Thymus (tissue), 11 donors: Measurements from ENCODE around the gene PDE9A. TPM values are rescaled to one million over a fixed set of nuclear protein-coding genes. Genes with fewer than 3 reads are reported as not detected.

ENCODE experiments used
- DNase-seq, 9 donors: peaks; one replicate each; pipeline ENCODE4 v3.0.0-alpha.2; 2013; ENCODE audit warnings: low spot score in 9 of 9, low read depth in 6 of 9, missing footprints in 1 of 9
- H3K27ac ChIP-seq, 2 donors: one replicate each; pipeline ENCODE4 v1.5.1; 2013; ENCODE audit warnings: control low read depth in 1 of 2, low read depth in 1 of 2, low read length in 1 of 2, mild to moderate bottlenecking in 1 of 2, moderate library complexity in 1 of 2
- H3K27me3 ChIP-seq, 2 donors: one replicate each; pipeline ENCODE4 v1.5.1; 2013; ENCODE audit warnings: low read length in 1 of 2; ENCODE audit not compliant: control insufficient read depth in 2 of 2, insufficient read depth in 1 of 2
- H3K36me3 ChIP-seq, 2 donors: one replicate each; pipeline ENCODE4 v1.5.1; 2013; ENCODE audit warnings: low read length in 1 of 2, mild to moderate bottlenecking in 1 of 2, moderate library complexity in 1 of 2; ENCODE audit not compliant: control insufficient read depth in 2 of 2, insufficient read depth in 2 of 2
- H3K4me1 ChIP-seq, 2 donors: one replicate each; pipeline ENCODE4 v1.5.1; 2013; ENCODE audit warnings: low read length in 2 of 2; ENCODE audit not compliant: control insufficient read depth in 2 of 2, insufficient read depth in 2 of 2
- H3K4me3 ChIP-seq, 2 donors: one replicate each; pipeline ENCODE4 v1.5.1; 2013; ENCODE audit warnings: low read length in 2 of 2, control low read depth in 1 of 2, mild to moderate bottlenecking in 1 of 2
- H3K9me3 ChIP-seq, 2 donors: one replicate each; pipeline ENCODE4 v1.5.1; 2013; ENCODE audit warnings: low read length in 1 of 2, mild to moderate bottlenecking in 1 of 2; ENCODE audit not compliant: control insufficient read depth in 2 of 2, insufficient read depth in 1 of 2
- WGBS: extraction: QIAGEN DNeasy Blood & Tissue Kit; methylation state at CpG from one replicate; pipeline ENCODE4 v1.1.7; 2013; 5-methylcytosine and 5-hydroxymethylcytosine counted together
- polyA plus RNA-seq: library from polyadenylated mRNA; stranded (reverse); fragments of 200-250 nt; gene quantifications from one replicate; pipeline ENCODE4 v1.2.3, GENCODE V29; 2013
- total RNA-seq: library from RNA; stranded (reverse); fragments of 120-200 nt; gene quantifications from one replicate; pipeline ENCODE4 v1.2.4, GENCODE V29; 2013
- donor health status: healthy.

The PDE9A gene
- total and polyA plus RNA-seq, 2 donors: 8.2 to 14.5 TPM

- peaks cover 0 to 6% of the 10 kb centered on the region in 2 donors for H3K9me3 ChIP-seq
- peaks cover 18 to 55% of the 10 kb centered on the region in 2 donors for H3K4me1 ChIP-seq
- DNase-seq: no peak
- peaks cover 2 to 19% of the 10 kb centered on the region in 2 donors for H3K27me3 ChIP-seq
- 98% methylated on average over 28 of the region's 28 CpGs for WGBS
- H3K27ac ChIP-seq: no peak overlapping the region
- no peaks in the 10 kb centered on the region for H3K36me3 ChIP-seq
- no peak overlapping the region for H3K4me3 ChIP-seq
Measured at GRCh38 chr21:42657676-42658319, 4.4 kb downstream of the PDE9A start.

GRCh38 chr21:42658320-42659105 lies 5.1 kb downstream of the PDE9A start:
- Histone ChIP-seq H3K27ac (no peak overlapping the region), H3K9me3 (peaks cover 0 to 2% of the 10 kb centered on the region in 2 donors), H3K36me3 (no peaks in the 10 kb centered on the region), H3K4me1 (peaks cover 16 to 52% of the 10 kb centered on the region in 2 donors), H3K27me3 (peaks cover 0 to 14% of the 10 kb centered on the region in 2 donors), H3K4me3 (no peak overlapping the region)
- WGBS: 90% methylated on average over 16 of the region's 16 CpGs
- no peak for DNase-seq

- WGBS: 71% methylated on average over 21 of the region's 21 CpGs
- H3K9me3 ChIP-seq: peaks cover 0 to 2% of the 10 kb centered on the region in 2 donors
- H3K27ac ChIP-seq: no peak overlapping the region
- H3K4me1 ChIP-seq: peaks cover 11 to 48% of the 10 kb centered on the region in 2 donors
- peak in 1 of 9 donors; percentile 37 for DNase-seq
- H3K36me3 ChIP-seq: no peaks in the 10 kb centered on the region
- H3K27me3 ChIP-seq: peaks cover 0 to 8% of the 10 kb centered on the region in 2 donors
- no peak overlapping the region for H3K4me3 ChIP-seq
Measured at GRCh38 chr21:42659416-42660117, 6.1 kb downstream of the PDE9A start.

GRCh38 chr21:42660118-42660470 lies 6.7 kb downstream of the PDE9A start:
- no peak for DNase-seq
- H3K27me3 ChIP-seq: peaks cover 0 to 5% of the 10 kb centered on the region in 2 donors
- peaks cover 6 to 48% of the 10 kb centered on the region in 2 donors for H3K4me1 ChIP-seq
- WGBS: 93% methylated on average over 8 of the region's 8 CpGs
- no peaks in the 10 kb centered on the region for H3K36me3 ChIP-seq
- H3K4me3 ChIP-seq: no peak overlapping the region
- H3K27ac ChIP-seq: no peak overlapping the region
- peaks cover 0 to 2% of the 10 kb centered on the region in 2 donors for H3K9me3 ChIP-seq

GRCh38 chr21:42661688-42662429 lies 8.4 kb downstream of the PDE9A start:
- Histone ChIP-seq H3K36me3 (no peaks in the 10 kb centered on the region), H3K9me3 (peaks cover 0 to 8% of the 10 kb centered on the region in 2 donors), H3K4me3 (no peak overlapping the region), H3K27me3 (peaks cover 0 to 3% of the 10 kb centered on the region in 2 donors), H3K4me1 (peaks cover 2 to 51% of the 10 kb centered on the region in 2 donors), H3K27ac (no peak overlapping the region)
- no peak for DNase-seq
- WGBS: 95% methylated on average over 25 of the region's 25 CpGs

GRCh38 chr21:42662430-42663199 lies 9.2 kb downstream of the PDE9A start:
- Histone ChIP-seq H3K4me1 (peaks cover 2 to 59% of the 10 kb centered on the region in 2 donors), H3K36me3 (no peaks in the 10 kb centered on the region), H3K4me3 (no peak overlapping the region), H3K27ac (no peak overlapping the region), H3K27me3 (peaks cover 0 to 3% of the 10 kb centered on the region in 2 donors), H3K9me3 (peaks cover 0 to 8% of the 10 kb centered on the region in 2 donors)
- no peak for DNase-seq
- 96% methylated on average over 20 of the region's 20 CpGs for WGBS

GRCh38 chr21:42663200-42663750 lies 9.9 kb downstream of the PDE9A start:
- no peaks in the 10 kb centered on the region for H3K36me3 ChIP-seq
- no peak for DNase-seq
- H3K4me1 ChIP-seq: peaks cover 2 to 60% of the 10 kb centered on the region in 2 donors
- no peak overlapping the region for H3K27ac ChIP-seq
- 95% methylated on average over 18 of the region's 18 CpGs for WGBS
- peaks cover 0 to 8% of the 10 kb centered on the region in 2 donors for H3K9me3 ChIP-seq
- H3K27me3 ChIP-seq: no peaks in the 10 kb centered on the region
- H3K4me3 ChIP-seq: no peak overlapping the region
